OCI-LY7 (cell line): ENCODE data around the gene GPRIN1. TPM values are rescaled to one million over a fixed set of nuclear protein-coding genes. Genes with fewer than 3 reads are reported as not detected.

ENCODE experiments used
- BruUV-seq: library from RNA; stranded (reverse); fragments of 400-500 nt; replicated peaks from 2 replicates; lab custom pipeline; 2021; lab: Mats Ljungman, UMichigan
- CTCF ChIA-PET: fragments of 300-600 bp; sonication (Branson Sonifier 250); formaldehyde crosslinking; loops from one replicate; lab custom pipeline; 2022; ENCODE audit warnings: antibody characterized with exemption; ENCODE audit not compliant: unreplicated experiment; lab: Charles Lee
- POLR2A ChIA-PET: fragments of 300-600 bp; sonication (Branson Sonifier 250); formaldehyde crosslinking; loops from one replicate; lab custom pipeline; 2022; ENCODE audit warnings: antibody characterized with exemption; lab: Charles Lee
- DNase-seq: peaks from one replicate; pipeline ENCODE4 v3.0.0-alpha.2; 2015; ENCODE audit warnings: low spot score
- H2AFZ ChIP-seq: fragments of 200-600 bp; sonication (generic), shearing (Covaris generic); 2 replicates; pipeline ENCODE4 v1.6.1; 2014; ENCODE audit warnings: mild to moderate bottlenecking, antibody characterized with exemption, low read length, moderate library complexity
- H3K27ac ChIP-seq: fragments of 200-600 bp; sonication (generic); 2 replicates; pipeline ENCODE4 v1.5.1; 2014; ENCODE audit warnings: mixed run types, low read depth, mild to moderate bottlenecking, moderate library complexity, low read length, inconsistent platforms; ENCODE audit not compliant: poor library complexity, severe bottlenecking
- H3K36me3 ChIP-seq: fragments of 200-600 bp; sonication (generic); 2 replicates; pipeline ENCODE4 v1.6.1; 2014; ENCODE audit warnings: mild to moderate bottlenecking, antibody characterized with exemption, low read length, moderate library complexity, mixed read lengths; ENCODE audit not compliant: insufficient read depth
- H3K4me1 ChIP-seq: fragments of 200-600 bp; sonication (generic); 2 replicates; pipeline ENCODE4 v1.5.1; 2014; ENCODE audit warnings: mild to moderate bottlenecking, low read length; ENCODE audit not compliant: insufficient read depth, poor library complexity, severe bottlenecking
- H3K4me2 ChIP-seq: fragments of 200-600 bp; sonication (generic); 2 replicates; pipeline ENCODE4 v1.6.1; 2014; ENCODE audit warnings: mild to moderate bottlenecking, low read length
- H3K4me3 ChIP-seq: fragments of 200-600 bp; sonication (generic); 2 replicates; pipeline ENCODE4 v1.5.1; 2014; ENCODE audit warnings: mild to moderate bottlenecking, low read depth, low read length; ENCODE audit not compliant: poor library complexity, severe bottlenecking
- H3K79me2 ChIP-seq: fragments of 200-600 bp; sonication (generic); 2 replicates; pipeline ENCODE4 v1.6.1; 2016; ENCODE audit warnings: low read depth, mild to moderate bottlenecking, low read length, moderate library complexity, mixed read lengths; ENCODE audit not compliant: insufficient read depth
- H3K9me2 ChIP-seq: fragments of 200-600 bp; sonication (generic); 2 replicates; pipeline ENCODE4 v1.6.1; 2016; ENCODE audit warnings: mild to moderate bottlenecking, low read length, mixed read lengths; ENCODE audit not compliant: insufficient read depth
- H3K9me3 ChIP-seq: fragments of 200-600 bp; sonication (generic); 2 replicates; pipeline ENCODE4 v1.6.1; 2014; ENCODE audit warnings: mild to moderate bottlenecking, mixed run types, low read length, mixed read lengths
- H4K20me1 ChIP-seq: fragments of 200-600 bp; sonication (generic); 2 replicates; pipeline ENCODE4 v1.6.1; 2014; ENCODE audit warnings: mild to moderate bottlenecking, antibody characterized with exemption, low read length, moderate library complexity, mixed read lengths; ENCODE audit not compliant: insufficient read depth
- CTCF ChIP-seq: fragments of 200-600 bp; sonication (generic); conservative IDR thresholded peaks from 2 replicates; pipeline ENCODE4 v1.5.1; 2014; ENCODE audit warnings: mild to moderate bottlenecking, antibody characterized with exemption, low read length, moderate library complexity, mixed read lengths
- EZH2phosphoT487 ChIP-seq: fragments of 200-600 bp; sonication (generic); IDR thresholded peaks from 2 replicates; pipeline ENCODE4 v1.6.1; 2018; ENCODE audit warnings: low read depth, borderline replicate concordance, mild to moderate bottlenecking, mixed run types, antibody characterized with exemption, low read length, moderate library complexity, mixed read lengths
- intact Hi-C: fragments of 100-400 bp; cut with micrococcal nuclease; formaldehyde crosslinking; loops from one replicate; pipeline ENCODE4 v1.10.0; 2022; ENCODE audit not compliant: unreplicated experiment
- total RNA-seq, 2 experiments: library from RNA; depleted of rRNA in 1 of 2; stranded (reverse); fragments of >200 nt in 1 of 2; shearing (Covaris generic) in 1 of 2; gene quantifications; 2 replicates each; pipeline ENCODE4 v1.2.3, GENCODE V29; 2014 to 2022

Gene GPRIN1
- total RNA-seq, 2 experiments from 2014 or later, result 3.8 to 5.3 TPM

DNA sequence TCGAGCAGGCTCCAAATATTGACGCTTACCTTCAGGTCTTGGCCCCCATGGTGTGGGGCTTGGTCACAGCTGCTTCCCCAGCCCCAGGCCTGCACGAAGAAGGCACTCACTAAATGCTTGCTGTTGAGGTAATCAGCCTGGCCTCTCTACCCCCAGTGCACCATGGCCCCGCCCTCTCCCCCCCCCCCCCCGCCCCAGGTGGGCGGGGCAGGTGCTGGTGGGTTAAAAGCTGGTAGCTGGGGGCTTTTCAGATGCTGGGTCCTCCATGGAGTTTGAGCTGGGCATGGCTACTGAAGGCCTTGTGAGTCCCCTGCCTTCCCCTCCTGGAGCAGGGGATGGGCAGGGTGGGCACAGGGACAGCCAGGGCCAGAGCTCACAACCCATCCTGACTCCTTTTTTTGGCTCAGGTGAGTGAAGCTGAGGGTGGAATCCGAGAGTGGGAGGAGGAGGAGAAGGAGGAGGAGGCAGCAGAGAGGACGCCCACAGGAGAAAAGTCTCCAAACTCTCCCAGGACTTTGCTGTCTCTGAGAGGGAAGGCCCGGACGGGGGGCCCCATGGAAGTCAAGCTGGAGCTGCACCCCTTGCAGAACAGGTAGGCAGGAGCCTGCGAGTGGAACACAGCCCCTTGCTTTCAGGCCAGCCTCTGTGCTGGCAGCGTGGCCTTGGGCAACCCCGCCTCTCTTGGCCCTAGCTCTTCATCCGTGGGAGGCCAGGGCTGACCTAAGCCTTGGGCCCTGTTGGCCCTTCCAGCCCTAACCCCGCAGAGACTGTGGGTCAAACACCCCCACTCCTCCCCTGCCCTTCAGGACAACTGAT lies 32.9 kb upstream of the GPRIN1 start:
- POLR2A ChIA-PET, result interaction anchor here (0.9 kb wide), 1 partner anchor 13 kb away, joined by 3 read pairs; the partner anchor contains the start of genes EIF4E1B and SNCB

GRCh38 chr5:176640616-176641015 lies 30.7 kb upstream of the GPRIN1 start:
- Histone ChIP-seq H3K4me3 (no peak overlapping the region), H3K36me3 (no peaks in the 10 kb centered on the region), H3K9me2 (no peaks in the 10 kb centered on the region), H2AFZ (no peak overlapping the region), H3K4me2 (no peak overlapping the region), H4K20me1 (no peaks in the 10 kb centered on the region), H3K79me2 (no peaks in the 10 kb centered on the region), H3K4me1 (no peaks in the 10 kb centered on the region), H3K27ac (no peak overlapping the region), H3K9me3 (no peaks in the 10 kb centered on the region)
- ChIA-PET POLR2A (interaction anchor here (1.2 kb wide), 1 partner anchor 10 kb away, joined by 7 read pairs; the partner anchor contains the start of genes EIF4E1B and SNCB), CTCF (no interaction called here)
- no TSS peak for BruUV-seq
- TF ChIP-seq EZH2phosphoT487 (no peak), CTCF (no peak)
- intact Hi-C loops, result no loop called here
- no peak for DNase-seq

More for the DNA sequence above, 32.9 kb upstream of the GPRIN1 start:
- Histone ChIP-seq H3K79me2 (no peaks in the 10 kb centered on the region), H3K9me3 (no peaks in the 10 kb centered on the region), H3K4me2 (no peak overlapping the region), H3K4me1 (peaks cover 13% of the 10 kb centered on the region), H2AFZ (no peak overlapping the region), H4K20me1 (no peaks in the 10 kb centered on the region), H3K36me3 (no peaks in the 10 kb centered on the region), H3K4me3 (no peak overlapping the region), H3K27ac (no peak overlapping the region), H3K9me2 (no peaks in the 10 kb centered on the region)
- TF ChIP-seq EZH2phosphoT487 (no peak), CTCF (no peak)
- no TSS peak for BruUV-seq
- CTCF ChIA-PET, result interaction anchor here (0.5 kb wide), 1 partner anchor 230 kb away, joined by 3 read pairs; no protein-coding TSS in a partner anchor
- DNase-seq, result no peak
- intact Hi-C loops, result no loop called here

- Histone ChIP-seq H3K4me2 (no peak overlapping the region), H4K20me1 (no peaks in the 10 kb centered on the region), H3K36me3 (no peaks in the 10 kb centered on the region), H3K4me1 (peaks cover 5% of the 10 kb centered on the region), H3K9me3 (no peaks in the 10 kb centered on the region), H3K27ac (no peak overlapping the region), H2AFZ (no peak overlapping the region), H3K9me2 (no peaks in the 10 kb centered on the region), H3K4me3 (no peak overlapping the region), H3K79me2 (no peaks in the 10 kb centered on the region)
- DNase-seq, result no peak
- intact Hi-C loops, result no loop called here
- no peak for TF ChIP-seq EZH2phosphoT487
- ChIA-PET CTCF (no interaction called here), POLR2A (interaction anchor here (1.2 kb wide), 1 partner anchor 10 kb away, joined by 7 read pairs; the partner anchor contains the start of genes EIF4E1B and SNCB)
- no TSS peak for BruUV-seq
Observed at GRCh38 chr5:176639981-176640380, 30.0 kb upstream of the GPRIN1 start.
